GM04504 (cell line): ENCODE data around the gene NEURL2.

Experiments
- DNase-seq: peaks from one replicate; pipeline ENCODE4 v3.0.0-alpha.2; 2012; ENCODE audit warnings: low read depth

Gene NEURL2

DNA sequence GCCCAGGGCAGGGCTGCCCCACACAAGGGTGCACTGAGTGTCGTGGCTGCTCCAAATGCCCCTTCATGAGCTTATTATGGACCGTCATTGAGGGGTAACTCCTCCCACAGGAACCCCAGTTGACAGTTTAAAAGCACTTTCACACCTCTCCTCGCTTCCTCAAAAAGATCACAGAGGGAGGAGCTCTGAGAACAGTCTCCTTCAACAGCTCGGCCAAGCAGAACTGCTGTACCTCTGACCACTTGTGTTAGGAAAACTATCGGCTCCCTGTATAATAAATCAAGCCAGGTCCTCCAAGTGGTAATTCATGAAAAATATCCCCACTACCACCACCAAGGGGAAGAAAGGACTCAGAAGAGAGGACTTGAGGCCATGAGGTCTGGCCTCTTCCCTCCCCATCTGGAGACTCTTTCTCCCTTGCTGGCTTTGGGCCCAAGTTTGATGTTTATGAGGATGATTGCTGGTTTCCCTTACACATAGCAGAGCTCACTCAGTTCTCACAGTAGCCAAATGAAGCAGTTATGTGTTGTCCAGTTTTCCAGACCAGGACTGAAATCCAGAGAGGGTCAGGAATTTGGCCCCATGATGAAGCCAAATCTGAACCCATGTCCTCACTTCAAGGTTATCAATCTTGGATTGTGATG lies 48.7 kb downstream of the NEURL2 start:
- DNase-seq: peak; percentile 87

DNA sequence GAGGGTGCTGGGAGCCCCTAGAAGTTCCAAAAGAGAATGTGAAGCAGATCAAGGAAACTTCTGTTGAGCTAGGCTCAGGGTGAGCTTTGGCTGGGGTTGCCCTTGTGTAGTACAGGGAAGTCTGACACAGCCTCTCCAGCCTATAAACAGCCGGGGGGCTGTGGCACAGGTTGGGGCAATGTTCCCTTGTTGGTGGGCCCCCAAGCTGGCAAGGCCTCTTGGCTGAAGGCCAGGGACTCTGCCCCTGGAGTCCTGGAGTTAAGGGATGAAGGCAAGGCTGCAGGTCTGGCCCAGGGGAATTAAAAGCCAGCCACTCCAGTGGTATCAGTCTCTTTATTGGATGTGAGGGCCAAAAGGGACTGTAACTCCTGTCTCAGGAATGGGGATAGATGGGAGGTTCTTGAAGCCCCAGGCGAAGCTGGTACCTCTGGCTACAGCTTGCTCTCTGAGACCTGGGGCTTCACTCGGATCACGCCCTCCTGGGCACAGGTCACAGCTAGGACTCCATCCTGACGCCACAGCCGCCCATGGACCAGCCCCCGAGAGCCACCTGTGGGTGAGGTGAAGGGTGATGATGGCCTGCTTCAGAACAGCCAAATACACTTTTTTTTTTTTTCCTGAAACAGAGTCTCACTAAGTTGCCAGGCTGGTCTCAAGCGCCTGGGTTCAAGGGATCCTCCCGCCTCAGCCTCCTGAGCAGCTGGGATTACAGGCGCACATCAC lies 49.4 kb downstream of the NEURL2 start:
- DNase-seq: no peak

DNA sequence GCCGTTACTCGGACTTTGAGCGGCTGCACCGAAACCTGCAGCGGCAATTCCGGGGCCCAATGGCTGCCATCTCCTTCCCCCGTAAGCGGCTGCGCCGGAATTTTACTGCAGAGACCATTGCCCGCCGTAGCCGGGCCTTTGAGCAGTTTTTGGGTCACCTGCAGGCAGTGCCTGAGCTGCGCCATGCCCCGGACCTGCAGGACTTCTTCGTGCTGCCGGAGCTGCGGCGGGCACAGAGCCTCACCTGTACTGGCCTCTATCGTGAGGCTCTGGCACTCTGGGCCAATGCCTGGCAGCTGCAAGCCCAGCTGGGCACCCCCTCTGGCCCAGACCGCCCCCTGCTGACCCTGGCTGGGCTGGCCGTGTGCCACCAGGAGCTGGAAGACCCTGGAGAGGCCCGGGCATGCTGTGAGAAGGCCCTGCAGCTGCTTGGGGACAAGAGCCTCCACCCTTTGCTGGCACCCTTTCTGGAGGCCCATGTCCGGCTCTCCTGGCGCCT lies 50.3 kb downstream of the NEURL2 start:
- DNase-seq: no peak
